B cell (primary cell): ENCODE measurements around the gene ELMO1. TPM values are rescaled to one million over a fixed set of nuclear protein-coding genes. Genes with fewer than 3 reads are reported as not detected.

ENCODE experiments used
- ATAC-seq: fragments of 200-7000 bp; cut with Tn5 transposase; one replicate; pipeline ENCODE4 v1.10.0; 2021; ENCODE audit warnings: low read depth, mild to moderate bottlenecking, moderate number of reproducible peaks, moderate library complexity
- CTCF ChIA-PET: fragments of 350-600 bp; sonication (Branson Sonifier 250); formaldehyde crosslinking; loops from one replicate; lab custom pipeline; 2021; ENCODE audit warnings: antibody characterized with exemption, inconsistent platforms; lab: Charles Lee
- POLR2A ChIA-PET: fragments of 350-600 bp; sonication (Branson Sonifier 250); formaldehyde crosslinking; loops from one replicate; lab custom pipeline; 2021; ENCODE audit warnings: antibody characterized with exemption; lab: Charles Lee
- DNase-seq: peaks from one replicate; pipeline ENCODE4 v3.0.0; 2013
- H2AFZ ChIP-seq: 2 replicates; pipeline ENCODE4 v1.6.1; 2012; ENCODE audit warnings: mild to moderate bottlenecking, low read depth, low read length; ENCODE audit not compliant: insufficient read depth, poor library complexity, severe bottlenecking
- H3K27ac ChIP-seq, 2 donors: 1 replicate in 1 of 2; 2 replicates in 1 of 2; pipeline ENCODE4 v1.5.1; 2012 to 2013; ENCODE audit warnings: low read length in 2 of 2, mild to moderate bottlenecking in 2 of 2, moderate library complexity in 1 of 2
- H3K27me3 ChIP-seq, 4 experiments: fragments of 200-600 bp in 1 of 4; sonication (generic) in 1 of 4; replicated peaks in 1 of 4; 1 replicate in 2 of 4; 2 replicates in 2 of 4; pipeline versions ENCODE4 v1.6.1 to v1.7.0; 2013 to 2016; ENCODE audit warnings: low read length in 3 of 4, mild to moderate bottlenecking in 2 of 4, mixed read lengths in 1 of 4, moderate library complexity in 1 of 4; ENCODE audit not compliant: insufficient read depth in 4 of 4, control insufficient read depth in 3 of 4; ENCODE audit errors: control extremely low read depth in 1 of 4
- H3K36me3 ChIP-seq, 2 experiments: replicated peaks in 1 of 2; 1 replicate in 1 of 2; 2 replicates in 1 of 2; pipeline versions ENCODE4 v1.6.1 to v1.7.1; 2013; ENCODE audit warnings: low read length in 1 of 2; ENCODE audit not compliant: insufficient read depth in 2 of 2, control insufficient read depth in 1 of 2; ENCODE audit errors: control extremely low read depth in 1 of 2, extremely low read depth in 1 of 2
- H3K4me1 ChIP-seq, 2 donors: fragments of 200-600 bp in 1 of 2; sonication (generic) in 1 of 2; 1 replicate in 1 of 2; 2 replicates in 1 of 2; pipeline versions ENCODE4 v1.5.1 to v1.6.1; 2013 to 2017; ENCODE audit warnings: low read length in 2 of 2; ENCODE audit not compliant: control insufficient read depth in 2 of 2, insufficient read depth in 2 of 2
- H3K4me2 ChIP-seq: replicated peaks from 2 replicates; pipeline ENCODE3; 2012; ENCODE audit warnings: mild to moderate bottlenecking, low read depth, low read length; ENCODE audit not compliant: poor library complexity, severe bottlenecking
- H3K4me3 ChIP-seq, 5 experiments: fragments of 200-600 bp in 1 of 5; sonication (generic) in 1 of 5; 1 replicate in 3 of 5; 2 replicates in 2 of 5; pipeline versions ENCODE4 v1.5.1 to v1.7.0; 2011 to 2016; ENCODE audit warnings: low read length in 4 of 5, mild to moderate bottlenecking in 4 of 5, low read depth in 2 of 5, control low read depth in 1 of 5, moderate library complexity in 1 of 5; ENCODE audit not compliant: insufficient read depth in 1 of 5; ENCODE audit errors: control extremely low read depth in 1 of 5, extremely low read depth in 1 of 5
- H3K79me2 ChIP-seq: fragments of 200-600 bp; sonication (generic); one replicate; pipeline ENCODE4 v1.6.0; 2016; ENCODE audit warnings: low read length; ENCODE audit not compliant: control insufficient read depth, insufficient read depth
- H3K9ac ChIP-seq: fragments of 200-600 bp; sonication (generic); 2 replicates; pipeline ENCODE4 v1.6.1; 2017; ENCODE audit warnings: mild to moderate bottlenecking, low read length, moderate library complexity
- H3K9me3 ChIP-seq, 3 donors: one replicate each; pipeline versions ENCODE4 v1.6.1 to v1.7.1; 2013; ENCODE audit warnings: low read length in 2 of 3; ENCODE audit not compliant: control insufficient read depth in 2 of 3, insufficient read depth in 1 of 3; ENCODE audit errors: control extremely low read depth in 1 of 3
- H4K20me1 ChIP-seq: 2 replicates; pipeline ENCODE4 v1.6.0; 2012; ENCODE audit warnings: mild to moderate bottlenecking, low read length; ENCODE audit not compliant: insufficient read depth, control insufficient read depth, poor library complexity, severe bottlenecking
- H3K27ac Mint-ChIP-seq: one replicate; pipeline ENCODE4 v1.8.0; 2021; ENCODE audit warnings: mixed read lengths
- H3K27me3 Mint-ChIP-seq: one replicate; pipeline ENCODE4 v1.8.0; 2021; ENCODE audit warnings: mixed read lengths
- H3K4me1 Mint-ChIP-seq: one replicate; pipeline ENCODE4 v1.8.0; 2021; ENCODE audit warnings: mixed read lengths
- H3K4me3 Mint-ChIP-seq: one replicate; pipeline ENCODE4 v1.8.0; 2021; ENCODE audit warnings: mixed read lengths
- H3K9me3 Mint-ChIP-seq: one replicate; pipeline ENCODE4 v1.8.0; 2022; ENCODE audit warnings: mixed read lengths; ENCODE audit not compliant: insufficient read depth
- CTCF ChIP-seq: fragments of 200-600 bp; IDR thresholded peaks from one replicate; pipeline ENCODE4 v1.8.0; 2022; ENCODE audit warnings: antibody characterized with exemption, mild to moderate bottlenecking
- EZH2 ChIP-seq: IDR thresholded peaks from 2 replicates; pipeline ENCODE4 v1.6.1; 2012; ENCODE audit warnings: borderline replicate concordance, low read depth, mild to moderate bottlenecking, moderate library complexity, low read length; ENCODE audit not compliant: insufficient read depth, poor library complexity, severe bottlenecking
- WGBS: methylation state at CpG from one replicate; pipeline ENCODE4 v1.1.5; 2013; ENCODE audit warnings: missing lambda C conversion rate; ENCODE audit not compliant: insufficient coverage; 5-methylcytosine and 5-hydroxymethylcytosine counted together
- intact Hi-C: fragments of 100-400 bp; cut with micrococcal nuclease; formaldehyde crosslinking; loops from one replicate; pipeline ENCODE4 v1.10.0; 2022
- polyA plus RNA-seq: library from polyadenylated mRNA; depleted of rRNA; stranded (reverse); fragments of >200 nt; gene quantifications from 2 replicates; pipeline ENCODE4 v1.2.3, GENCODE V29; 2012
- total RNA-seq, 2 donors: library from RNA; stranded (reverse); fragments of 120-200 nt in 1 of 2; gene quantifications; 1 replicate in 1 of 2; 2 replicates in 1 of 2; pipeline versions ENCODE4 v1.2.3 to v1.2.4, GENCODE V29; 2013 to 2022

ELMO1 gene
- total and polyA plus RNA-seq, 2 donors (not counting 1 experiment from before 2014, with no cell fraction given) = 44.7 to 177 TPM

GRCh38 chr7:36972140-36972518 lies 476.5 kb downstream of the ELMO1 start:
- DNase-seq (no peak), ATAC-seq (no peak)
- H3K9me3 Mint-ChIP-seq = peaks cover 2% of the 10 kb centered on the region
- no peak overlapping the region for H3K9ac ChIP-seq
- no peak overlapping the region for H2AFZ ChIP-seq
- H3K4me3 ChIP-seq = no peak overlapping the region
- H4K20me1 ChIP-seq = peaks cover 21% of the 10 kb centered on the region
- ChIA-PET CTCF (interaction anchor here (1.2 to 1.8 kb wide), 3 partner anchors 8 to 13 kb away, joined by 3 to 6 read pairs (median 4); no protein-coding TSS in a partner anchor), POLR2A (no interaction called here)
- H3K9me3 ChIP-seq = no peaks in the 10 kb centered on the region
- intact Hi-C loops = no loop called here
- H3K27ac Mint-ChIP-seq = no peak overlapping the region
- peaks cover 8% of the 10 kb centered on the region for H3K79me2 ChIP-seq
- H3K27me3 Mint-ChIP-seq = no peaks in the 10 kb centered on the region
- H3K4me1 Mint-ChIP-seq = peaks cover 26% of the 10 kb centered on the region
- H3K4me1 ChIP-seq = peaks cover 3 to 12% of the 10 kb centered on the region in 2 donors
- H3K27ac ChIP-seq = no peak overlapping the region
- no peaks in the 10 kb centered on the region for H3K27me3 ChIP-seq
- no peaks in the 10 kb centered on the region for H3K36me3 ChIP-seq
- no peak overlapping the region for H3K4me3 Mint-ChIP-seq
- WGBS = 100% methylated on average over 4 of the region's 5 CpGs
- TF ChIP-seq CTCF (no peak), EZH2 (no peak)
- H3K4me2 ChIP-seq = no peak overlapping the region

- H3K4me2 ChIP-seq = no peak overlapping the region
- H2AFZ ChIP-seq = no peak overlapping the region
- ChIA-PET POLR2A (no interaction called here), CTCF (interaction anchor here (1.2 to 1.8 kb wide), 5 partner anchors 8 to 227 kb away, joined by 3 to 6 read pairs (median 4); no protein-coding TSS in a partner anchor)
- H3K9me3 ChIP-seq = no peaks in the 10 kb centered on the region
- 100% methylated on average over 1 of the region's 9 CpGs for WGBS
- no peak for DNase-seq
- intact Hi-C loops = no loop called here
- H3K9me3 Mint-ChIP-seq = peaks cover 2% of the 10 kb centered on the region
- peaks cover 3 to 12% of the 10 kb centered on the region in 2 donors for H3K4me1 ChIP-seq
- no peaks in the 10 kb centered on the region for H3K36me3 ChIP-seq
- no peaks in the 10 kb centered on the region for H3K27me3 Mint-ChIP-seq
- H3K79me2 ChIP-seq = peaks cover 8% of the 10 kb centered on the region
- no peak overlapping the region for H3K27ac Mint-ChIP-seq
- no peak for TF ChIP-seq CTCF
- TF ChIP-seq EZH2 = no peak
- peaks cover 21% of the 10 kb centered on the region for H4K20me1 ChIP-seq
- H3K9ac ChIP-seq = no peak overlapping the region
- no peak overlapping the region for H3K4me3 Mint-ChIP-seq
- H3K4me1 Mint-ChIP-seq = peaks cover 26% of the 10 kb centered on the region
- H3K27me3 ChIP-seq = no peaks in the 10 kb centered on the region
- H3K4me3 ChIP-seq = no peak overlapping the region
- H3K27ac ChIP-seq = no peak overlapping the region
- no peak for ATAC-seq
Observed at GRCh38 chr7:36971515-36972139, 477.0 kb downstream of the ELMO1 start.
